Brain microvascular endothelial cell (primary cell): ENCODE results near the gene LMCD1.
A peak's percentile ranks its signal among the peaks of the same experiment; 100 is the strongest.

ENCODE experiments used
- DNase-seq: peaks from one replicate; pipeline ENCODE4 v3.0.0-alpha.2; 2020
- H3K27ac ChIP-seq: fragments of 250-450 bp; sonication (Bioruptor Pico); 2 replicates; pipeline ENCODE4 v1.5.1; 2020; ENCODE audit warnings: mild to moderate bottlenecking, moderate library complexity
- H3K27me3 ChIP-seq: fragments of 250-450 bp; sonication (Bioruptor Pico); replicated peaks from 2 replicates; pipeline ENCODE4 v1.5.1; 2020; ENCODE audit warnings: mild to moderate bottlenecking
- H3K36me3 ChIP-seq: fragments of 250-450 bp; sonication (Bioruptor Pico); replicated peaks from 2 replicates; pipeline ENCODE4 v1.5.1; 2020; ENCODE audit warnings: mild to moderate bottlenecking
- H3K4me3 ChIP-seq: 2 replicates; pipeline ENCODE4 v1.5.1; 2011; ENCODE audit warnings: low read depth, mild to moderate bottlenecking, control low read depth, low read length, moderate library complexity
- in situ Hi-C: cut with HindIII; loops from 2 replicates; pipeline ENCODE4 v1.10.0; 2017; ENCODE audit warnings: low sequenced_read_pairs, low pct_ligation_motif_present
- TF ChIP-seq, protein P1 (sequence below): IDR thresholded peaks from 2 replicates; pipeline ENCODE4 v1.5.1; 2011; ENCODE audit warnings: low read depth, mild to moderate bottlenecking, moderate library complexity, low read length, control low read depth, inconsistent platforms; ENCODE audit errors: missing control alignments

Gene LMCD1

GRCh38 chr3:8492744-8493511 lies 8.7 kb upstream of the LMCD1 start:
- in situ Hi-C loops, result no loop called here
- TF ChIP-seq, protein P1, sequence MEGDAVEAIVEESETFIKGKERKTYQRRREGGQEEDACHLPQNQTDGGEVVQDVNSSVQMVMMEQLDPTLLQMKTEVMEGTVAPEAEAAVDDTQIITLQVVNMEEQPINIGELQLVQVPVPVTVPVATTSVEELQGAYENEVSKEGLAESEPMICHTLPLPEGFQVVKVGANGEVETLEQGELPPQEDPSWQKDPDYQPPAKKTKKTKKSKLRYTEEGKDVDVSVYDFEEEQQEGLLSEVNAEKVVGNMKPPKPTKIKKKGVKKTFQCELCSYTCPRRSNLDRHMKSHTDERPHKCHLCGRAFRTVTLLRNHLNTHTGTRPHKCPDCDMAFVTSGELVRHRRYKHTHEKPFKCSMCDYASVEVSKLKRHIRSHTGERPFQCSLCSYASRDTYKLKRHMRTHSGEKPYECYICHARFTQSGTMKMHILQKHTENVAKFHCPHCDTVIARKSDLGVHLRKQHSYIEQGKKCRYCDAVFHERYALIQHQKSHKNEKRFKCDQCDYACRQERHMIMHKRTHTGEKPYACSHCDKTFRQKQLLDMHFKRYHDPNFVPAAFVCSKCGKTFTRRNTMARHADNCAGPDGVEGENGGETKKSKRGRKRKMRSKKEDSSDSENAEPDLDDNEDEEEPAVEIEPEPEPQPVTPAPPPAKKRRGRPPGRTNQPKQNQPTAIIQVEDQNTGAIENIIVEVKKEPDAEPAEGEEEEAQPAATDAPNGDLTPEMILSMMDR, result no peak
- H3K27me3 ChIP-seq, result no peaks in the 10 kb centered on the region
- no peak for DNase-seq
- H3K27ac ChIP-seq, result no peak overlapping the region
- H3K36me3 ChIP-seq, result no peaks in the 10 kb centered on the region
- no peak overlapping the region for H3K4me3 ChIP-seq

DNA sequence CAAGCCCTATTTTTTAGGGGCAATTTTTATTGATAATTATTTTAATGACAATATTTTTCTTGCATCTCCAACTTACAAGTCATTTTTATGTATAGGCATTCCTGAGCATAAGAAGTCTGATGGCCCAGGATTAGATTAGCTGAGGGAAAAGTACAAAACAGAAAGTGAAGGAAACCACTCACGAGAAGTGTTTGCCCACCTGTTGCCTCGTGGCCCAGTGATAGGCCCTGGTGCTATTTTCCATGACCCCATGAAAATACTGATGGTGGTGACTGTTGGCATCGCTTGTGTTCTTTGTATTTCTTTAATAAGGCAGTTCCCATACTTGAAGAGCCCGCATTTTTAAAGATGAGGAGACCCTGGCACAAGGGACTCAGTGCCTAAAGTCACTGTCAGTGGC lies 7.9 kb upstream of the LMCD1 start:
- no peak for DNase-seq
- TF ChIP-seq, protein P1, result no peak
- in situ Hi-C loops, result no loop called here
- Histone ChIP-seq H3K27ac (no peak overlapping the region), H3K27me3 (no peaks in the 10 kb centered on the region), H3K4me3 (no peak overlapping the region), H3K36me3 (no peaks in the 10 kb centered on the region)

DNA sequence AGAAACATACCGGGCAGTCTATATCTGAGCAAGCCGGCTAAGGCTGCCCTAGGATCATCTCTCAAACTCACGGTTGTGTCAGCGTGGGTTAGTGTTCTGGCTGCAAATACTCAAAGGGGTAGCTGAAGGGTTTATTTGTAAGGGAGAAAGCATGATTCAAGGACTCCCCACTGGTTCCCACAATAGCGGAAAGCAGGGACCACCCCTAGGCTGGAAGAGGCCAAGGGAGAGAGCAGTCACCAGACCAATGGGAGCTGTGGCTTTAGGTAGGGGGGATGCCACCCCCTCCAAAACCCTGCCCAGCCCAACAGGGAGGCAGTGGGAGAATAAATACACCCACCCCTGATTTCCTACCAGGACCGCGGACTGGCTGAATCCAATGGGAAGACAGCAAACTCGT lies 7.3 kb upstream of the LMCD1 start:
- no peaks in the 10 kb centered on the region for H3K36me3 ChIP-seq
- in situ Hi-C loops, result no loop called here
- no peaks in the 10 kb centered on the region for H3K27me3 ChIP-seq
- DNase-seq, result no peak
- H3K4me3 ChIP-seq, result no peak overlapping the region
- no peak overlapping the region for H3K27ac ChIP-seq
- TF ChIP-seq, protein P1, result no peak

DNA sequence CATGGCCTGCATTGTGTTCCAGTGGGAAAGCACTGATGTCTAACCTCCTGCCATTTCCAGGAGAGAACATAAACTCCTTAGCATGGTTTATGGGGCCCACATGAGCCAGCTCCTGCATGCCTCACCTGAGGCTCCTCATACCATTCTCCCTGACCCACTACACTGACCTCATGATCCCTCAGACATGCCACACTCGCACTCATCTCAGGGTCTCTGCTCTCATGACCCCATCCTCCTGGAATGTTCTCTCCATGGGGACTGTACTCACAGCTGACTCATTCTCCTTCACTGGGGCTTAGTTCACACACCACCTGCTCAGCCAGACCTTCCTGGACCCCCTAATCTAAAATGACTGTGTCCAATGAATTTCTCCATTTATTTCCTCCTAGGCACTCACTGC lies 4.0 kb upstream of the LMCD1 start:
- Histone ChIP-seq H3K36me3 (no peaks in the 10 kb centered on the region), H3K4me3 (no peak overlapping the region), H3K27me3 (no peaks in the 10 kb centered on the region), H3K27ac (no peak overlapping the region)
- in situ Hi-C loops, result no loop called here
- peak; percentile 60 for DNase-seq
- TF ChIP-seq, protein P1, result no peak

DNA sequence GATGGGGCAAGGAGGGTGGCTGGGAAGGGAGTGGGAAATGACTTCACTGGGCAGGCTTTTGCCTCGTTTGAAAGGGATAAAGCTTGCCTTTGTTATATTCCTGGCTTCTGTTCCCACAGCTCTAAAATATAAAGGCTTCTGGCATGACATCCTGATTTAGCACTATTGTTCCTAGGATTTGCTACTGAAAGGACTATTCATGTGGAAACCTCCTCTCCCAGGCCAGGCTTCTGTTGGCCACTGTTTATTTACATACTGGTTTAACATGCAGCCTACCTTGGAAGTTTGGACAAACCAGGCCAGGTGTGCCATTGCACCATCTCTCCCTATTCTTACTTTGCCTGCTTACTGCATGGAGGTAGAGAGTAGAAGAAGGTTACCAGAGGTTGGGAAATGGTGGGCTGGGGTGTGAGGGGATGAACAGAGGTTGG lies 2.4 kb upstream of the LMCD1 start:
- no peak overlapping the region for H3K27ac ChIP-seq
- H3K4me3 ChIP-seq, result no peak overlapping the region
- TF ChIP-seq, protein P1, result no peak
- H3K36me3 ChIP-seq, result no peaks in the 10 kb centered on the region
- in situ Hi-C loops, result no loop called here
- H3K27me3 ChIP-seq, result no peaks in the 10 kb centered on the region
- DNase-seq, result no peak

- DNase-seq, result peak; percentile 66
- H3K4me3 ChIP-seq, result peak overlapping the region; percentile 1
- peak overlapping the region; percentile 28 for H3K27ac ChIP-seq
- in situ Hi-C loops, result no loop called here
- H3K36me3 ChIP-seq, result no peaks in the 10 kb centered on the region
- no peaks in the 10 kb centered on the region for H3K27me3 ChIP-seq
- TF ChIP-seq, protein P1, result peak; percentile 10
Observed at GRCh38 chr3:8500319-8500988, 1.2 kb upstream of the LMCD1 start.
